Liver (tissue), 3 donors: ENCODE results near the gene SERPINE2.

Experiments
- CTCF ChIP-seq: fragments of 150-350 bp; IDR thresholded peaks from 2 replicates; pipeline ENCODE4 v1.5.1; 2017; ENCODE audit warnings: improper control_type of control experiment, low read depth, low read length; ENCODE audit not compliant: missing input control
- REST ChIP-seq: IDR thresholded peaks from 2 replicates; pipeline ENCODE4 v1.6.1; 2016; ENCODE audit warnings: antibody characterized with exemption, mild to moderate bottlenecking
- SP1 ChIP-seq: IDR thresholded peaks from 2 replicates; pipeline ENCODE4 v1.6.1; 2018; ENCODE audit warnings: antibody characterized with exemption, mild to moderate bottlenecking
- donor health status: healthy.
- donor health status: healthy.

- TF ChIP-seq REST (no peak), CTCF (no peak), SP1 (no peak)
Measured at GRCh38 chr2:223952280-223952968, 86.7 kb downstream of the SERPINE2 start.
